COLO668 (cell line): ENCODE results near the gene USP9X.
"Not testable (repeated sequence)": the region's sequence is repeated elsewhere in the genome, so short reads cannot be mapped to it uniquely, and the experiment has no call there.

Source experiments
- DNase-seq: peaks from one replicate; lab custom pipeline; 2025; ENCODE audit not compliant: unreplicated experiment; lab: John Stamatoyannopoulos, UW

USP9X gene

DNA sequence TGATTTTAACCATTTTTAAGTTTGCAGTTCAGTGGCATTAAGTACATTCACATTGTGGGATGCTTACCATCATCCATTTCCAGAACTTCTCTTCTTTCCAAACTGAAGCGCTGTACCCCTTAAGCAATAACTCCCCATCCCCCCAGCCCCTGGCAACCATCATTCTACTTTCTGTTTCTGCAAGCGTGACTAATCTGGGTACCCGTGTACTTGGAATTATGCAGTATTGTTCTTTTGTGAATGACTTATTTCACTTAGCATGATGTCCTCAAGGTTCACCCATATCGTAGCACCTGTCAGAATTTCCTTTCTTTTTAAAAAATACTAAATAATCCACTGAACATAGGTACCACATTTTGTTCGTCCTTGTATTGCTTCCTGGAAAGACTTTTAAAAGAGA, 32.9 kb downstream of the USP9X start:
- DNase-seq = no peak

DNA sequence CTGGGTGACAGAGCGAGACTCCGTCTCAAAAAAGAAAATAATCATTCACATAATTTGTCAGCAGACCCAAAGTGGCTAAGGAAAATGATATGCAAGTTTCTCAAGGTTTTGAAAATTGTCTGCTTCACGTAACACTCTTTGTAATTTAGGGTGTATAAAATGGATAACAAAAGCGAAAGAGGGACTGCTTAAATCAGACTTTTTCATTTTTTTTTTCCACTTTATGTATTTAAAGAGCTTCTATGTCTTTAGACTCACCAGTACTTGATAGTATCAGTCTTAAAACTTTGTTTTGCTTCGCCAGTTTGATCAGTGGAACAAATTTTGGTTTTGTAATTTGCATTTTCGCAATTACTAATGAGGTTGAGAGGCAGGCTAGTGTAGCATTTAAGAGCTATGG, 34.6 kb downstream of the USP9X start:
- DNase-seq = no peak

DNA sequence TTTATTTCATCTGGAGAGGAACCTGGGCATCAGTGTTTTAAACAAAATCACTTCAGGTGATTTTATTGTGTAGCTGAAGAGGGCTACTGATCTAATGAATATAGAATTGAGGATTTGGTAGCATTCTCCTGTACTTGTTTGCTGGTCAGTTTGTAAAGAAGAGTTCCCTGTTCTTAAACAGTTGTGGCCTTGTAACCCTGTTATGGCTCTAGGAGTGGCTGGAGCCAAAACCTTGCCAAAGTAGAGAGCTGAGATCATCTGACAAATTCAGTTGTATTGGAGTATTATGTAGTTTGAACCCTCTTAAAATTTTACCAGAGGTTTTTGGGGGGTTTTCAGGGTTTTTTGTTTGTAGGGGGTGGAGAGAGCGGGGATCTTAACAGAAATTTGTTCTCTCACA, 36.5 kb downstream of the USP9X start:
- no peak for DNase-seq

- DNase-seq = no peak
These were observed 37.5 kb downstream of the USP9X start for GRCh38 chrX:41122664-41123257.

- peak; percentile 19 for DNase-seq
These were observed 42.4 kb downstream of the USP9X start for GRCh38 chrX:41127477-41128192.

DNA sequence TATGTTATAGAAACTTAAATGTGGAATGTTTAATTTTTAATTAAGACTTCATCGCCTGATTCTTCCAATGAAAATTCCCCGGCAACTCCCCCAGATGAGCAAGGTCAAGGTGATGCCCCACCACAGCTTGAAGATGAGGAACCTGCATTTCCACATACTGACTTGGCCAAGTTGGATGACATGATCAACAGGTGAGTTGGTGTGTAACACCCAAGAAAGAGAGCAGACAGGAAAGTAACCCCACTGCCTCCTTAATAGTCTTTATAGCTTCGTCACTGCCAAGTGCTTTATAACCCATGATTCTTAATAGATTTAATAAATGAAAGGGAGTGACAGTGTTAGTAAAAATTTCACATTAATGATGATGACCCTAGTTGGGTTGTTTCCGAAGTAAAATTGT, 43.7 kb downstream of the USP9X start:
- no peak for DNase-seq

- DNase-seq = no peak
These were observed 46.5 kb downstream of the USP9X start for GRCh38 chrX:41131766-41132165.

DNA sequence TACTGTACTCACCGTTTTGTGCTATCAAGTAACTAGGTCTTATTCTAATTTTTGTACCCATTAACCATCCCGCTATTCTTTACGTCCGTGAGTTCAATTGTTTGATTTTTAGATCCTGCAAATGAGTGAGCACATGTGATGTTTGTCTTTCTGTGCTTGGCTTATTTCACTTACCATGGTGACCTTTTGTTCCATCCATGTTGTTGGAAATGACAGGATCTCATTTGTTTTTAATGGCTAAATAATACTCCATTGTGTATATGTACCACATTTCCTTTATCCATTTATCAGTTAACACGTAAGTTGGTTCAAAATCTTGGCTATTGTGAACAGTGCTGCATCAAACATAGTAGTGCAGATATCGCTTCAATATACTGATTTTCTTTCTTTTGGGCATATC, 48.3 kb downstream of the USP9X start:
- DNase-seq = no peak

GRCh38 chrX:41137589-41137988, 52.3 kb downstream of the USP9X start:
- no peak for DNase-seq

DNA sequence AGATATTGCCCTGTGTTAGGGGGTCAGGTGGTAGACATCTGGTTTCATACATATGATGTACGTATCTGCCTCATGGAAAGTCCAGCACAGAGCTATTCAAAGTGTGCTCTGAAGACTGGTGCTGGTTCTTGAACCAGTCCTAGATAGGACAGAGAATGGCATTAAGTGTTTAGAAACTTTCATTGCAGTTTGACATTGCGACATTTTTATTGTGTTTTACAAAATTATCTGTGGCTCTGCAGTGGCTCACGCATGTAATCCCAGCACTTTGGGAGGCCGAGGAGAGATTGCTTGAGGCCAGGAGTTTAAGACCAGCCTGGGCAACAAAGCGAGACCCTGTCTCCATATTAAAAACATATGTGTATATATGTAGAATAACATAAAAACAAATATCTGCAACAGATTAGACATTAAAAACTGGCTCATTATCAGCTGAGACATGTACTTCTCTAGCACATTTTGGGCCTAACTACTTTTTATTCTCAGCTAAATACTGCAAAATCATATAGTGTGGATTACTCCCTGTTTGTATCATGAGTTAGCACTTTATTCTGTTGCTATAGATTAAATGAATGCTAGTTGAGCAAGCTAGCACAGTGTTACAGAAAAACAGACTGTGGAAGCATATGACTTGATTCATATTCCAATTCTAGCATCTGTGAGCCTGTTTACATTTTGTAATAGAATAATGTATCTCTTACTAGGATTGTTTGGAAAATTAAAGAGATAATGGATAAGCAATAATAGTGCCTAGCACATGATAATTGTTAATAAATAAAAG, 57.1 kb downstream of the USP9X start:
- no peak for DNase-seq

DNA sequence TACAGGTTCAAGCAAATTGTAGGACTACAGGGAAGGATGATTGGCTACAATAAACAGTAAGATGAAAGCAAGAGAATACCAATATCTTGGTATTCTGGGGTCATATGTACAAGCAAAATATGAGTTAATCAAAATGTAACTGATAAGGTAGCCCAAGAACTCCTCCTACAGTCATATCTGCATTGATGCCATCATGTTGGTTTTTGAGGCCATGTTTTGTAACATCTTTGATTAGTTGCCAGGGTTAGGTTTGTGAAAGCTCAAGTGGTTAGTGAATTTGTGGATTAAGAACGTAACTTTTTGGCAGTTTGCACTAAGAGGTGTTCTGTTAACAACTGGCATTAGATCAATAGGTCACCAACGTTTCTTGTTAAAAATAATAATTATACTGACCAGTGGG, 59.6 kb downstream of the USP9X start:
- no peak for DNase-seq

- DNase-seq = no peak
These were observed 60.8 kb downstream of the USP9X start for GRCh38 chrX:41145920-41146608.

- DNase-seq = no peak
These were observed 63.3 kb downstream of the USP9X start for GRCh38 chrX:41148553-41148952.

DNA sequence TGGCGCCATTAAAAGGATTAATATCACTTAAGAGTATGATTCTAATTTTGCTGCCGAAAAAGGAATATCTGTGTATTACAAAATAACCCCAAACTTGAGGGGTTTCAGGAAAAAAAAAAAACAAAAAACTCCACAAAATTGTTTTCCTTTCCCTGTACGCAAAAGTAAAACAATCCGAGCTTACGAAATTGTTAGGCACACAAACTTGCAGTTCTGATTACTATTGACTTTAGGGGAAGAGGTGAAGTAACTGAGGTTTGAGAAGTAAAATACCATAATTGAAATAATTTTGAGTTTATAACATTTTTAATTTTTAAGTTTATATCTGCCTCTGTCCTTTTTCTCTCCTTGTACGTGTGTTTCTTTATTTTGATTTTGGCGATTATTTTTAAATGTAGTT, 64.8 kb downstream of the USP9X start:
- DNase-seq = no peak

- not testable (repeated sequence) for DNase-seq
These were observed 66.5 kb downstream of the USP9X start for GRCh38 chrX:41151726-41152125.

GRCh38 chrX:41152221-41152620, 67.0 kb downstream of the USP9X start:
- DNase-seq = no peak

GRCh38 chrX:41153448-41153847, 68.2 kb downstream of the USP9X start:
- DNase-seq = no peak

DNA sequence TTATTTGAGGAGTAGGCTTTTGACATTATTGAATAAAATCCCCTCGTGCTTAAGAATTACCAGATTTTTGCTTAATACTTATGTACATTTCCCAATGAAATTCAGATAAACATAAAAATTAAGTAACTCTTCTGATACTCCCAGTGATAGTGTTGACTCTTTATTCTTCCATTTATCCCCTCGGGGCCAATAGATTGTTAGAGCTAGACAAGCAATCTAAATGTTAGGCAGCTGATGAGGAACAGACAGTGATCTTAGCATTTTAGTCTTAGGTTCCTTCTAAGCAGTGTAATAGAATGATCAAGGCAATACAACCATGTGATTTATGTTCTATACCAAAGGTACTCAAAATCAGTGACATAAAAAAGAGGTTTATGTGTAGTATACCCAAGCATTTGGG, 68.7 kb downstream of the USP9X start:
- DNase-seq = no peak

DNA sequence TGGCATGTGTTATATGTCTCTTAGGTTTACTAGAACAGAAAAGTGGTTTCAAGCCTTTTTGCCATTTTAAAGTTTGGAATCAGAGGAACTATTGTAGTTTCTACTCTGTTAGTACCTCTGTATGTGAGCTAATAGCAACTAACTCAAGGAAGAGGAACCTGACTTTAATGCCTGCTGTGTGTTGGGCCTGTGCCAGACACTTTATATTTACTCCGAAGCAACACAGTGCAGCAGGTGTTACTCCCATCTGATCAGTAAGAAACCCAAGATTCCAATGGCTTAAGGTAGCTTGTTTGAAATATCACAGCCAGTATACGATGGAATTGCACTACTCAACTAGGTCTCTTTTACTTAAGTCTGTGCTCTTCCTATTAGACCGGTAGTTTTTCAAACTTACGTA, 79.2 kb downstream of the USP9X start:
- no peak for DNase-seq

- no peak for DNase-seq
These were observed 82.6 kb downstream of the USP9X start for GRCh38 chrX:41167888-41168287.

DNA sequence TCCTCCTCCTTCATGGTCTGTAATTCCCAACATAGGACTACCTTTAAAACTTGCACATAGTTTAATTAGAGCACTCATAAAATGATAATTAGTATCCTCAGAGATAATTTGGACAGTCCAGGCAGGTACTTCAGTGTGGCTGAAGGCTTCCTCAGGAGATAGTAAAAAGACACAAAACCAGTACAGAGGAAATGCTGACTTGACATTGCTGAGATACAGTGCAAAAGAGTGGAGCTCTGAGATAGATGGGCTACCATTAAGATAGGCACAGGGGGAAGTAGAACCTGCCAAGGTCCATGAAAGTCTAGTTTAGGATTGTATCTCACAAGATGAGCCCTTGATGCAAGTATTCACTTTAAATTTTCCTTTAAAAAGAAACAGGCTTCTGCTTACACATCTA, 91.0 kb downstream of the USP9X start:
- no peak for DNase-seq

DNA sequence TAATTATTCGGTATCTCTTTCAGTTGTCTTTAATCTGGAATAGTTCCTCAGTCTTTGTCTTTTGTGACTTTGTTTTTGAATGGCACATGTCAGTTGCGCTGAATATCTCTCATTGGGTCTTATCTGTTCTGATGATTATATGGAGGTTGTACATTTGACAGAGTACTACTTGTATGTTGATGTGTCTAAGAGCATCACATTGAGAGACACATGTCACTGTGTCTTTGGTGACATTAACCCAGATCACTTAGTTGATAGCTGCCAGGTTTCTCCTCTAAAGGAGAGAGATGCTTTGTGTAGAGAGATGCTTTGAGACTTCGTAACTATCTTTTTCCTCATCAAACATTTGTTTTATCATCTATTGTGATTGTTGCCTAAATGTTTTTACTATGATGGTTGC, 92.1 kb downstream of the USP9X start:
- DNase-seq = no peak
